DMS53 treated with DMSO at 0.1 percent for 48 hours (cell line): ENCODE measurements around the gene SP2.

ENCODE experiments used
- DNase-seq: peaks from one replicate; lab custom pipeline; 2025; ENCODE audit not compliant: unreplicated experiment; lab: John Stamatoyannopoulos, UW

The SP2 gene

DNA sequence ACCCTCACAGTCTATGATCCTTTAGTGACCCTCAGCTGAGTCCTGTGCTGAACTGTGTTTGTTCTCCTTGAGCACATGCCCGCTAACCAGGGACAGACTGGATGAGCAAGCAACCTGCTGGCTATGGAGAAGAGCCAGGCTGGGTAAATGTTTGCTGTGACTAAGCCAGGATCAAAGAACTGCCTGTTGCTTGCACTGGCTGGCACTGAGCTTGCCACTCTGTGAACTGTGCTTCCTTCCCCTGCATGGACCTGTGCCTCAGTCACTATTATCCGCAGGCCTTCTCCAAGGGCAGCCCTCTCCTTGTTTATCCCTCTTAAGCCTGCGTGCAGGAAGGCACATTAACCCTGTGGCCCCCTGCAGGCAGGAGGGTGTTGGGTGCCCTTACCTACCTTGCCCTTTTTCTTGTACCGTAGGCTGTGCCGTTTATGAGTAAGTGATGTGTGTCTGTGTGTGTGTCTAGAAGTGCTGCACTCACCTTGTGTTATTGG lies 52.7 kb downstream of the SP2 start:
- DNase-seq, result peak; percentile 88

DNA sequence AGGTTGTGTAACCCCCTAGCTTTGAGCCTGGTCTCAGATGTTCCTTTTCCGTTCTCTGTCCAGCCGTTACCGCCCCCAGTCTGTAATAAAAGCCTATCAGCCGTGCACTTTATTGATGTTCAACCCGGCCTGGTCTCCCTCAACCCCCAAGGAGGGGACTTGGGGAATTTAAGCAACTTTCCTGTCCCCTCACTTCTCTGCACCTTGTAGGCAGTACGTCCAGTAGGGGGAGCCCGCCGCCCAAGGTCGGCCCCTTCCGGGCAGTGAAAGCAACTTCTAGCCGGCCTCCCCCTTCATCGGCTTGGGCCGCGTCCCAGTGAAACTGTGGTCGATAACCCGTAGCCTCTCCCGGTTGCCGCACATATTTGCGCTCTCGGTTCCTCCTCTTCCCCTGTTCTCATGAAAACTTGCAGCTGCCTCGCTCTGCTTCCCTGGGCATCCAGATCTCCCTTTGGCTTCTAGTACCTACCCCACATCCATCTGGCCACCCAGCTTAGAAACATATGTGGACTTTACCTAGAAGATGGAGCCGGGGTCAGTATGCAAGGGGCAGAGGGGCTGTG lies 53.2 kb downstream of the SP2 start:
- peak; percentile 88 for DNase-seq

DNA sequence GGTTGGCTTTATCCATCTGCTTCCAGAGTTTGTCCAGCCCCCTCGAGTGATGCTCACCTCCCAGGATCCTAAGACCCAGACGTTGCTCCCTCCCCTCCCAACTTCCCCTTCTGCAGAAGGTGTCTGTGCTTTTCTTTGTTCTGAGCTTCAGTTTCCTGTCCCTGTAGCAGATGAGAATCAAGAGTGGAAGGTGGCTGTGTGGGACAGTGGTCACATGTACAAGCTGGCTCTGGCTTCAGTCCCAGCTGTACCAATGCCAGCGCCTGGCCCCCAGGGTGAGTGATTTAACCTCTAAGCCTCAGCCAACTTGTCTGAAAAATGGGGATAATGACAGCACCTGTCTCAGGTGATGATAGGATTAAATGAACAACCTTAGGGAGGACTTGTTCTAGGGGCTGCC lies 53.9 kb downstream of the SP2 start:
- DNase-seq, result peak; percentile 40

DNA sequence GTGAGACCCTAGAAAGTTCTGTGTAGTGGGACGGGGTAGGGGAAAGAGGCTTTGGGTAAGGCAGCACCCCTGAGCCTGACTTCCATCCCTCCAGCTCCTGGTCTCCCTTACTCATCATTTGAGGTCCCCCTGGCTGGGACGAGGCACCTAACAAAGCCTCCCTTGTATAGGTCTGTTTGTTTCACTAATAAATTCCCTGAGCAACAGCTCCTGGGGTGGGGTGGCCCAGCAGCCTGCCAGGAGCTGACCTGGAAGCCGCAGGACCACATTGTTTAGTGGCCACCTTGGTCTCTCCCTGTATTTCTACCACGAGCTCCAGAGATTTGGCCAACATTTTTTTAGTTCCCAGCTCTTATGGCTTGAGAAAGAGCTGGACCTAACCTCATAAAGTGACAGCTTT lies 54.4 kb downstream of the SP2 start:
- no peak for DNase-seq

DNA sequence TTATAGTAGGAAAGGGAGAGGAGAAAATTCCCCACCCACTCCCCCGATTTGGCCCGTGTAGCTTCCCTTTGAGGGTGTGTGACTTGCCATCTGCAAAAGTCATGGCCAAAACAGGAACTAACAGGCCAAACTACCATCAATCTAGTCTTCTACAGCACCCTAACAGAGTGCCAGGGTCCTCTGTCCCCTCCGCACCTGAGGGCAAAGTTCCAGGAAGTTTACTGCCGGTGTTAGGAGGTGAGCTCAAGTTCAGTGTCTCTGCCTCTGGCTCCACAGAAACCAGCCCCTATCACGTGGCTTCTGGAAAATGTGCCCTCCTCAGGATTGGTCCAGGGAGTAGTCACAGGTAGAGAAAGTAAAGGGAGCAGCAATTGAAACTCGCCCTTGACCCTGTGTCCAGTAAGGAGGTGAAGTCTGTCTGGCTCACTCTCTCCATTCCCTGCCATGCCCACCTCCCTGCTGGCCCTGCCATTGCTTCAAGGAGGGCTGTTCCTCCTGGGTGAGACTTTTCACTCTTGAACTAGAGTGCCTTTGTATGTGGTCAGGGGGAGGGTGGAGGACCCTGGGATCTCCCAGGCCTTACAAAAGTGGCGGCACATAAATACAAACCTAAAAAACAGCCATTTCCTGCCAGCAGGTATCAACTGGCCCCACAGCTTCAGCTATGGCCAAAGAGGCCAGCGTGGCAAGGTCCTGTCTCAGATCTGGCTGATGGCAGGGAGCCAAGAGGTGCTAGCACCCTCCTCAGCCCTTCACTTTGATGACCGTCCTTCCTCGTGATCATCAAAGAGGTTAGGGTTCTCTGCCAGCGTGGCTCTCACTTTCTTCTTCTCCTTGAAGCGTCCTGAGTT lies 56.4 kb downstream of the SP2 start:
- no peak for DNase-seq

DNA sequence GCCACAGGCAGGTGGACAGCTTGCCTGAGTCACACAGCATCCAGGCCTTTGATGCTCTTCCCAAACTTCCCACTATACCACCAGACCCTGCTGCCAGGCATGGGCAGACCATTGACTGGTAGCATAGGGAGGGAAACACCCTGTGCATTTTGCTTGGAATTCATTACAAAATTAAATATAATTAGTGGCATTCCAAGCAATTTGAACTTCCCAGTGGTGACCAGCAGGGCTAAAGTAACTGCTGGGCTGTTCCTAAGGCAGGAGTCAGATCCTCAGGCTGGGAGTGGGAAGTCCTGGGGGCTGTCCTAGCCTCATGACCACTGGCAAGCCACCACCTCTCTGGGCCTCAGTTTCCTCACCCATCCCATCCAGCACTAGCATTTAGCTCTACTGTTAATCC lies 57.9 kb downstream of the SP2 start:
- DNase-seq, result no peak

DNA sequence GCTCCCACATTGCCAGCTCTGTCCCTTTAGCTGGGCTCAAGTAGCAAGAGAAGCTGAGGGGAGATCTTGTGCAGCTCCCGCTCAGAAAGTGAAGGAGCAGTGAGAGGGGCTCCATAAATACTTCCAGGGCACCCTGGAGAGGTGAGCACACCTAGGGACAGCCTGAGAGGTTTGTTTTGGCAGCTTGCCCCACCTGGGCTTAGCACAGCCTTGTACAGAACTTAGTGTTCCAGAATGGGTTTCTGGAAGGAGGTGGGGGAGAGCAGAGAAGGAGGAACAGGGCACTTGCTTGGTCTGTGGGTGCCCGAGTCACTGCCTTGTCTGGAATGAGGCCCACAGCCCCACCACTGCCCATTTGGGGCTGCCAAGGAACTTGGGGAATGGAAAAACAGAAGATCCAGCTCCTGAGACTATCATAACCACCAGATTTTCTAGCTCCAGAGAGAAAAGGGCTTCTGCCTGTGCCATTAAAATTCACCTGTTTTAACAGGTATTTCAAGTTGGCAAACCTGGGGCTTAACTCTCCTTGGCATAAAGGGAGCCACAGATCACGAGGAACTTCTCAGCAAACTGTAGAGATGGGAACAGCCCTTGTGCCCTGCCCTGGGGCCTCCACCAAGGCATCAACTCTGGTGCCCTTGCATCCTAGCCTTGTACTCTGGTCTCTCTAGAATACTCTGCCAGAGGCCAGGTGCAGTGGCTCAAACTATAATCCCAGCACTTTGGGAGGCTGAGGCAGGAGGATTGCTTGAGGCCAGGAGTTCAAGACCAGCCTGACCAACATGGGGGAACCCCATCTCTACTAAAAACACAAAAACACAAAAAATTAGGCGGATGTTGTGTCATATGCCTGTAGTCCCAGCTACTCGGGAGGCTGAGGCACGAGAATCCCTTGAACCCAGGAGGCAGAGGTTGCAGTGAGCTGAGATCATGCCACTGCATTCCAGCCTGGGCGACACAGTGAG lies 59.7 kb downstream of the SP2 start:
- peak; percentile 14 for DNase-seq

DNA sequence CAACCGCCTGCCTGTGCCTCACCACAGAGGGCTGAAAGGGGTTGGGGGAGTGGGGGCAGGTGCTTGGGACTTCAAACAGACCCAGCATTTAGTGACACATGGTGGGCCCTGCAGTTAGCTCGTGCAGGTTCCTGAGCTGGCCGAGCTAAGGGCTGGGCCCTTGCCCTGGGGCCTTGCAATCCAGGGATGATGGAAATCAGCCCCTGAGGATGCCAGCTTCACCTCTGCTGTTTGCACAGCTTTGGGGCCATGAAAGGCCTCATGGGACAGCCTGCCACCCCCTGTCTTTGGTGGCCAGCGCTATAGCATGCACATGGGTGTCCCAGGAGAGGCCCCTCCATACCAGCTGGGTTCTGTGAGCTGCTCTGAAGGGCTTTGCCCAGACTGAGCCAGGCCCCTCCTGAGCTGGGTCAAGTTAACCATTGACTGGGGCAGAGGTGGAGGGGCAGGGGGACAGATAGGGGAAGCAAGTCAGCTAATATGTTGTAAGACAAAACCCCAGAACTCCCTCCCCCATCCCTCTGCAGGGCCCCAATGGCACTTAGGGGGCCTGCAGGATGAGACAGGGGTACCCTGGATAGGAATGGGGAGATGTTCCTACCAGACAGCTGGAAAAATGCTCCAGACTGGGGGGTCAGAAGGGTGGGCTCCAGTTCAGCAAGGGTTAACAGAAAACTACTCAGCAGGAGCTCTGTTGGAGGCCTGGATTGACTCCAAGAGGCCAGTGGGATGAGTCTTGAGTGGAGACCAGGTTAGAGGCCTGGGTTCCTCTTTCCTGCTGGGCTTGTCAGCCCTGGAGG lies 61.0 kb downstream of the SP2 start:
- DNase-seq, result no peak

DNA sequence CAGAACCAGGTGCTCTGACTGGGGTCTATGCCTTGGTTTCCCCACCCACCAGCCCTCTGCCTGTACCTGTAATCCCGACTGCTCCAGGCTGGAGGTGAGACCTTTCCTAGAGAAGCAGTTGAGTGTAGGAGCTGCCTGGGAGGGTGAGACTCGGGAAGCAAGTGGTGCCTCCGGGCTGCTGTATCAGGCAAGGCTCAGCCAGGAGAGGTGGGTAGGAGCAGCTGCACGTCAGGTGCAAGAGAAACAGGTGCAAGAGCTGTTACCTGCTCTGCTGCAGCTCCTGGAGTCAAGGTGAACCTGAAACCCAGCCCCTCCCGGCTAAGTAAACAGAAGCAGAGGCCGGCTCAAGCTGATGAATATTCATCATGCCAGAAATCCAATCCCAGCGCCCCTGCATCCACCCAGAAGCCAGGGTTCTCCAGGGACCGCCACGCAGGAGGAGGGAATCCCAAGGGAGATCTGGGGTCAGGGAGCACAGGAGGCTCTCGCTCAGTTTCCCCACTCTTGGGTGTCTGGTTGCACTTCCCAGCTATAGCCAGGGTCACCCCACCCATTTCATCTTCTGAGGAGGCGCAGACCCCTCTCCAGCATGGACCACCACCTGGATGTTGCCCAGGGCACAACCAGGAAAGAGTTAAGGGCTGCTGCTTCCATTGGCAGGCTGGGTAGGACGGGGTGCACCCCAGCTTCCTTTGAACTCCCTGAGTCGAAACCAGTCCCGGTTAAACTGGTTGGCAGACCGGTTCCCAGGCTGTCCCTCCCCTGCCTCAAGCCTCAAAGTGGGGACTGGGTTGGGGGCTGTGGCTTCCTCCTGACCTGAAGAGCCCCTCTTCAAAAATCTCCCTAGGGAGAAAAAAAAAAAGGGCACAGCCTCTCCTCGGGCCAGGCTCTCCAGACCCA lies 61.8 kb downstream of the SP2 start, which contains the start of gene PRR15L:
PRR15L (minus strand) TSS at position 293 of the 900 bp plus-strand sequence. CDS start 4,649 bp downstream, outside the sequence.
- DNase-seq, result peak; percentile 98

DNA sequence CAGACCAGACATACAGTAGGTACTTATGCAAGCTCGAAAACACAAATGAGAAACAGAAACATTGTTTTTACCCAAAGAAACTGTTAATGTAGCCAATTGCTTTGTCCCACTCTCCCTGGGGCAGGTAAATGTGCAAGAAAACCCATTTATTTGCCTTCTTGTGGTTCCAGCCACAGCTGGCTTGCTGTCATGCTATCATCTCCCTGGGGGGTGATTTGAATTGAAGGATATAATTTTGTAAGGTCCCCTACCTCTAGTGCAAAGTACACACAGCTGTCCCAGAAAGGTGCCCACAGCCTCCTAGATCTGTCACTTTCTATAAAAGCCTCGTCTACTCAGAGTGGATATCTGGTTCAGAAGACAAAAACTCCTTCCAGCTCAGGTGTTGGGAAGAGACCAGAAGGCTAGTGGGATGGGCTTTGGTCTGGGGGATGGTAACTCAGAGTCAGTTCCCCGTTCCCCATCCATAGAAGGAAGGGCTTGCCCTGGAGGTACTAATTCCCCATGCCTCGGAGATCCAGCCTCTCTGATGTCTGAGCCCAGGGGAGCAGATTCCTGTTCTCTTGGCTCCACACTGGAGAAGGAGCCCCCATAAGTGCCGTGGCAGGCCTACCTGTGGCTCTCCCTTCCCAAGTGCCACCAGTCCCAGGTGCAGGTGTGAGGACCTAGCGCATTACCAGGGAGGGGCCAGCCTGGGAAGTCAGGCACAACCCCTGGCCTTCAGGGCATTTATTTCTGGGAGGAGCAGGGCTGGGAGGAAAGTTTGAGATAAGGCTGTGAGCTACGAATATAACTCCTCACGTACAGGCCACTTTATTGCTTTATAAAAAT lies 64.0 kb downstream of the SP2 start:
- DNase-seq, result no peak

DNA sequence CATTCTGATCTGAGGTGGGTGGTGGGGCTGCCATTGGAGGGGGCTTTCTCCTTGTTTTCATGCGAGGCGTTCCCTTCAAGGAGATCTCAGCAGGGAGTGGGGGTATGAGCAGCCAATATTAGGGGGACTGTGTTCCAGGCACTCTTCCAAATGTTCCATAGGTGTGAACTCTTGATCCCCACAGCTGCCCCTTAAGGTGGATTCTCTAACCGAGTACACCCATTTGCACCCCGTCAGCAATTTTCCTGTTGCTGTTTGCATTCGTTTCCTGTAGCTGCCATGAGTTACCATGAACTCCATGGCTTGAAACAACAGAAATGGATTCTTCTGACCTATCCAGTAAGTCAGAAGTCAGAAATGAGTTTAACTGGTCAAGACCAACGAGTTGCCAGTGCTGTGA lies 65.4 kb downstream of the SP2 start:
- DNase-seq, result no peak

DNA sequence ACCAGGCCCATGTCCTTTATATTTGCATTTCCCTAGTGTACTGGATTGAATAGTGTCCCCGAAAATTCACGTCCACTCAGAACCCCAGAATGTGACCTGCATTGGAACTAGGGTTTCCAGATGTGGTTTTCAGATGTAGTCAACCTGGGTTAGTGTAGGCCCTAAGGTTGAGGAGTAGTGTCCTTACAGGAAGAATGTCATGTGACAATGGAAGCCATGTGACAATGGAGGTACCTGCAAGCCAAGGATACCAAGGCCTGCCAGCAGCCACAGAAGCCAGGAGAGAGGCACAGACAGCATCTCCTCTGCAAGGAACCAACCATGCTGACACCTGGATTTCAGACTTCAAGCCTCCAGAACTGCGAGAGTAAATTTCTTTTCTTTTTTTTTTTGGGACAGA lies 66.9 kb downstream of the SP2 start:
- no peak for DNase-seq

DNA sequence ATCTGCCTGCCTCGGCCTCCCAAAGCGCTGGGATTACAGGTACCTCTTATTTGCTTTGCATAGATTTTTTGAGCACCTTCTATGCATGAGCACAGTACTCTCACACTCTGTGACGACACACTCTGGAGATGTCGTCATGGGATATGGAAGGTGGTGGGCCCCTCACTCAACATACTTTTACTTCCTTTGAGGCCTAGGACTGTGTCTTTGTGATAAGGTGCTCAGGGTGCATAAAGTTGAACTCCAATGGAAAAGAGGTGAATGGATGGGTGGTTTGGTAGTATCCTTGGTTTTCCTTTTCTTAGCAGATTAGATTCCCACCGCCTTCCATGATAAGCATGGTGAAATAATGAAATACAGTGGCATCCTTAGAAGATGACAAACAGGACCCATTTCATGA lies 68.8 kb downstream of the SP2 start:
- no peak for DNase-seq

DNA sequence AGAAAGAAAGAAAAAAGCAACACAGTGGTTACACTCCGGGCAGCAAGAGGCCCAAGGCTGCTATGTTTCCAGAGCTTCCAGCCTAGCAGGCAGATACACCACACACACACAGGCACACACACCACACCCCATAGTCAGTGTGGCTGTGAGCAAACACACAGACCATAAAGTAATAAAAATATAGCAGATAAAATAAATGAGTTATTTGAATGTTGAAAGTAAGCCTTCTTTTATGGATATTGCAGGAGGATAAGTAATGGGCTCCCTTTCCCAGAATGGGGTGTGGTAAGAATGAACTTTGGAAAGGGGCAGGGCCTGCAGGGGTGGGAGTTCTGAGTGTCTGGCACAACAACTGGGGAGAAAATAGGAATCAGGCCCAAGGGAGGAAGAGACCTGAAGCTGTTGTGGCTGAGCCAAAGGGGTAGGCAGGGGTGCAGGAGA lies 70.1 kb downstream of the SP2 start:
- DNase-seq, result no peak

DNA sequence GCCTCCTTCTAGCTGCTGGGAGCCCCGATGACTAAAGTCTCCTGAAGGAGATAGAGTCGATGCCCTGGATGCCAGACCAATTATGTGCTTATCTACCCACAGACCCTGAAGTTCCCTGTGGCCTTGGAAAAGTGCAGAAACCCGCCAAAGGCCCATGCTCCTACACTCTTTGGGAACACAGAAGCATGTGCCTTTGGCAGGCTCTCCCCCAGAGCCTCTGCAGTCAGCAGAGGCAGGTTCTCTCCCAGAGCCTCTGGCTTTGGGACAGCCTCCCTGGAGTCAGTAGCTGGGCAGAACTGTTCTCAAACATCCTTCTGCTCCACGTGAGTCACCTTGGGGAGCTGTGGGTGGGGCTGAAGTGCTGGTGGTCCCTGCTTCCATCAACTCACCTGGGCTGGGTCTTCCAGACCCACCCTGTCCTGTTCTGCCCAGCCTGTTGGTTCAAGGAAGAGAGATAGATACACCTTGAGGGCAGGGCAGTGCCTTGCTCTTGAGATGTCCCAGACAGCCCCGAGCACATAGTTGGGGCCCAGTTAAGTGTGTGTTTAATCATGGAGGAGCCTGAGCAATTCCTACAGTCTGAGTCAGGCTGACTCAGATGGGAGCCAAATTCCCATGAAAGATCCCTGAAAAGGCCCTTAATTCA lies 71.7 kb downstream of the SP2 start:
- no peak for DNase-seq

DNA sequence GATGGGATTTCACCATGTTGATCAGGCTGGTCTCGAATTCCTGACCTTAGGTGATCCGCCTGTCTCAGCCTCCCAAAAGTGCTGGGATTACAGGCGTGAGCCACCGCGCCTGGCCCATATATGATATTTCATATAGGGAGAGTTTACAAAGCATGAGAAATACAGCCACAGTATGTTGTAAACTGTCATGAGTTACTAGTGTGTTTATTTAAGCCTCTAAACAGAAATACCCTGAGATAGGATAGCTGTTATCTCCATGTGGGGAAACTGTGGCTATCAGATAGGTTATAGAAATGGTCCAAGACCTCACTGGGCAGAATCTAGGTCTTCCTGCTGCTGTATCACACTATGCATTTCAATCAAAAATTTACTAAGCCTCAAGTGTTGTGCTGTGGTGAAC lies 72.8 kb downstream of the SP2 start:
- no peak for DNase-seq

DNA sequence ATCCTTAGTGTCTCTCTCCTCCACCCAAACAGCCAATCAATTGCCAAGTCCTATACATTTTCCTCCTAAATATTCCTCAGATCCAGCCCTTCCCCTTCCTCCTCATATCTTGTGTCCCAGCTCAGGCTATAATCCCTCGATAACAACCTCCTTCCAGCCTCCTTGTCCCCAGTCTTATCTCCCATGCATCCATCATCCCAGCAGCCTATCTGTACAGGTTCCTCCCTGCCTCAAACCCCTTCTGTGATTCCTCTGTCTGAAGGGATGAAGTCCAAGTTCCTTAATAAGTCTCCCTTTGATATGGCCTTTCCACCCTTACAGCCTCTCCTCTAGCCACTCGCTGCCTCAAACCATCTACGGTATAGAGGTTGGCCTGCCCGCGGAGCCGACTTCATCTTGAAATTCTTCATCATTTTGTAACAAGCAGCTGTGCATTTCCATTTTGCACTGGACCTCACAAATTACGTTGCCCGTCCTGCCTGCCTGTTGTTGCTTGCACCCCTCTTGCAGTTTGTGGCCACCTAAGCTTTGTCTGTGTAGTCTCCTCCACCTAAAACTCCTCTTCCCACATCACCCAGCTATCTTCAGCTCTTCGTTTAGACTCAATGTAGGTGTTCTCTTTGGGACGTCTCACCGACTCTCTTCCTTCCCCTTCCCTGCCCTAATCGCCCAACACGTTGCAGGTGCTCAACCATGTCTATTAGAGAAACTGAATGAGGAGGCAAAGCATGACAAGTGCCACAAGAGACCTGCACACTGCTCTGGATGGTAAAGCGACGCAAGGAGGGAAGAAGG lies 74.1 kb downstream of the SP2 start:
- no peak for DNase-seq
